BLaER1 (cell line): ENCODE results near the gene CLP1.

ENCODE experiments used
- H3K27ac ChIP-seq: shearing (Covaris generic); formaldehyde crosslinking; 2 replicates; pipeline ENCODE4 v1.8.1; 2022
- H3K27me3 ChIP-seq: shearing (Covaris generic); formaldehyde crosslinking; 2 replicates; pipeline ENCODE4 v1.8.1; 2022
- H3K36me3 ChIP-seq: shearing (Covaris generic); formaldehyde crosslinking; 2 replicates; pipeline ENCODE4 v1.8.1; 2022
- H3K4me1 ChIP-seq: shearing (Covaris generic); formaldehyde crosslinking; 2 replicates; pipeline ENCODE4 v1.8.1; 2022
- H3K4me2 ChIP-seq: shearing (Covaris generic); formaldehyde crosslinking; 2 replicates; pipeline ENCODE4 v1.8.1; 2022
- H3K4me3 ChIP-seq: shearing (Covaris generic); formaldehyde crosslinking; 2 replicates; pipeline ENCODE4 v1.8.1; 2022
- H3K9ac ChIP-seq: shearing (Covaris generic); formaldehyde crosslinking; 2 replicates; pipeline ENCODE4 v1.8.1; 2022
- H3K9me3 ChIP-seq: shearing (Covaris generic); formaldehyde crosslinking; 2 replicates; pipeline ENCODE4 v1.8.1; 2022
- H4K20me1 ChIP-seq: shearing (Covaris generic); formaldehyde crosslinking; 2 replicates; pipeline ENCODE4 v1.8.1; 2022
- Cebpa-rat ChIP-seq: shearing (Covaris generic); IDR thresholded peaks from 2 replicates; pipeline ENCODE4 v1.8.1; 2022

Gene CLP1

DNA sequence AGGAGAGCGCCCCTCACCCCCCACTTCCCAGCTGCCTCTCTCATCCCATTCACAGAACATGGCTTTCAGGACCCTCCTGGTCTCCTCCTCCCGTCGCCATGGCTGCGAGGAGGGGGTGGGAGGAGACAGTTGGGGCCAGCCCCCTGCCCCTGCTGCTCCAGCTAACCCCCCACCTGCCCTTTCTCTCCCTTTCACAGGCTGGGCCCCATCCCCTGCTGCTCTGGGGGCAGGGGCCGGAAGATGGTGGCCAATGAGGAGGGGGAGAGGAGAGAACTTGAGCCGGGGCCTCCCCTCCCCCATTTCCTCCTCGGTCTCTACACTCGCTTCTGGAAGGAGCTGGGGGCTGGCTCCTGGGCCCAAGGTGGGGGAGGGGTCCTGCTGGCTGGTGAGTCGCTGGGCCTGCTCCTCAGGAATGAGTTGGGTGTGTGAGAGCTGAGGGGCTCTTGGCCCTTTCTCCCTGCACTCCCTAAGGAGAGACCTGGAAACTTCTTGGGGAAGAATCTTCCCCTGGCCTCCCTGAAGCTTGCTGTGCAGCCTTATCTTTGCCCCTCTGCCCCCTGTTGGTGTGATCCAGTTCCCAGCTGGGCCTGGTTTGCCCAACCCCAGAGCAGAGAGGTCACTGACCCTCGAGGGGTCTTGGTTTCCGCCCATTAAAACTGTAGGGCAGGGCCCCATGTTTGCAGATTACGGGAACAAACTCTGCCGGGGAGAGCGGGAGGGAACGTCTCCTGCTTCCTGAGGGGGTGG lies 18.1 kb upstream of the CLP1 start:
- peak overlapping the region; percentile 84 for H3K4me3 ChIP-seq
- peak overlapping the region; percentile 92 for H3K9ac ChIP-seq
- no peaks in the 10 kb centered on the region for H3K9me3 ChIP-seq
- peaks cover 2% of the 10 kb centered on the region; the same call in 1 of the 2 replicates for H3K27me3 ChIP-seq
- peak overlapping the region; percentile 92 for H3K27ac ChIP-seq
- peaks cover 55% of the 10 kb centered on the region for H3K4me1 ChIP-seq
- H3K4me2 ChIP-seq: peak overlapping the region; percentile 93
- H3K36me3 ChIP-seq: peaks cover 12% of the 10 kb centered on the region; the same call in 1 of the 2 replicates
- H4K20me1 ChIP-seq: peaks cover 22% of the 10 kb centered on the region
- no peak for TF ChIP-seq Cebpa-rat

DNA sequence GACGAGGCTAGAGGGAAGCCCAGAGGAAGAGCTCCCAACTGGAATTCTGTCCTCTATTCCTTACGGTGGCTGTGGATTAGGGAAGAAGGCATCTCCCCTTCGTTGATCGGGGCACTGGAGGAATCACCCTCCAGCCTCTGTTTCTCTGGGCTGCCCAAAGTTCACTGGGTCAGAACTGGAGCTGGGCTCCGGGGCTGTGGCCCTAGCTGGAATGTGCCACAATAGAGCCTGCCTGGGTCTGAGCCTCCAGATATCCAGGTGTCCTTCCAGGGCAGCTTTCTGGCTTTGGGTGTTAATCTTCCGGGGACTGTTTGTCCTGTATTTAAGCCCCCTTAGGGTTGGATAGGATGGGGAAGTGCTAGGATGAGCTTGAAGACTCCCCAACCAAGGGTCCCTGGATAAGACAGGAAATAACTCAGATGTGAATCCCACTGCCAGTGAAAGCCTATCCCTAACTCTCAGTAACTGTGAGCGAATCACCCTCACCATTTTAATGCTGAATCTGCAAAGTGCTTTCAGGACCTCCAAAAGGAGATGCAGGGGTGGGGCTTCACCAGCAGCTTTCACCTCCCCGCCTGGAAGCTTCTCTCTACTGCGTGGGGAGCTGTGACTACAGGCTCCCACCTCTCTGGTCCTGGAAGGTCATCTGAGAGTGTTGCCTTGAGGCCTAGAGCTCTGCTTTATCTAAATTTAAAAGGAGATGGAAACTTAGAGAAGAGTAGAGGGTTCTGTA lies 17.3 kb upstream of the CLP1 start:
- Histone ChIP-seq H3K9me3 (no peaks in the 10 kb centered on the region), H3K27ac (peak overlapping the region; percentile 92), H3K4me3 (peak overlapping the region; percentile 84), H3K4me2 (peak overlapping the region; percentile 93), H3K27me3 (peaks cover 8% of the 10 kb centered on the region), H3K4me1 (peaks cover 55% of the 10 kb centered on the region), H3K9ac (peak overlapping the region; percentile 92), H4K20me1 (peaks cover 26% of the 10 kb centered on the region), H3K36me3 (peaks cover 12% of the 10 kb centered on the region; the same call in 1 of the 2 replicates)
- no peak for TF ChIP-seq Cebpa-rat

DNA sequence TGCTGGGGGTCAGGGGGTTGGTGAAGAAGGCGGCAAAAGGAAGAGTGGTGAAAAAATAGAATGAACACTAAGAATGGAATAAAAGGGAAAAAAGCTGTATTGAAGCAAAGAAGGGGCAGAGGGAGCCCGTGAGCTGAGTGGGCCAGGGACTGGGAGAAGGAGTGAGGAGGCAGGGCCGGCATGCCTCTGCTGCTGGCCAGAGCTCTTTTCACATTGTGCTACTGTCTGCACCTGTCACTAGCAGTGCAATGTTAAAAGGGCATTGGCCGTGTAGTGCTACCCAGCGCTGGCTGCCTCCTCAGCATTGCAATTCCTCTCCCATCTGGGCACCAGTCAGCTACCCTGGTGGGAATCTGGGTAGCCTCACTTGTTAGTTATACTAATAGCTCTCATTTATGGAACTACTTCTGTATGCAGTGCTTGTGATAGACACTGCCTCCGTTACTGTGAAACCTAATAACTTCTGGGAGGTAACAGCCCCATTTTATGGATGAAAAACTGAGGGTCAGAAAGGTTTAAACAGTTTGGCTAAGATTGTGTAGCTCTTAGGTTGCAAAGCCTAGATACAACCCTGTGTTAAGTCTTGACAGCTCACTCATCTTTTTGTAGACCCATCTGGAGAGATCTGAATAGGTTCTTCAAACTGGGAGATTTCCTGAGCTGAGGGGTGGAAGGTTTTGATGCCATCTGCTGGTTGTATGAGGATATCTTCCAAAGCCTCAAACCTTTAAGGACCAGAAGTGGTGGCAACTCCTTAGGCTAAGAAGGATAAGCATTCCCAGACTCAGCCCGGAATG lies 16.4 kb upstream of the CLP1 start:
- 0 out of 2 replicates have a peak overlapping the region, but pooled peaks have one; percentile 84 for H3K4me3 ChIP-seq
- H4K20me1 ChIP-seq: peaks cover 35% of the 10 kb centered on the region
- no peaks in the 10 kb centered on the region for H3K9me3 ChIP-seq
- peaks cover 12% of the 10 kb centered on the region; the same call in 1 of the 2 replicates for H3K36me3 ChIP-seq
- peak overlapping the region; percentile 92; the same call in 1 of the 2 replicates for H3K9ac ChIP-seq
- H3K27ac ChIP-seq: peak overlapping the region; percentile 92; the same call in 1 of the 2 replicates
- no peak for TF ChIP-seq Cebpa-rat
- H3K4me2 ChIP-seq: peak overlapping the region; percentile 93
- peaks cover 18% of the 10 kb centered on the region for H3K27me3 ChIP-seq
- H3K4me1 ChIP-seq: peaks cover 62% of the 10 kb centered on the region

DNA sequence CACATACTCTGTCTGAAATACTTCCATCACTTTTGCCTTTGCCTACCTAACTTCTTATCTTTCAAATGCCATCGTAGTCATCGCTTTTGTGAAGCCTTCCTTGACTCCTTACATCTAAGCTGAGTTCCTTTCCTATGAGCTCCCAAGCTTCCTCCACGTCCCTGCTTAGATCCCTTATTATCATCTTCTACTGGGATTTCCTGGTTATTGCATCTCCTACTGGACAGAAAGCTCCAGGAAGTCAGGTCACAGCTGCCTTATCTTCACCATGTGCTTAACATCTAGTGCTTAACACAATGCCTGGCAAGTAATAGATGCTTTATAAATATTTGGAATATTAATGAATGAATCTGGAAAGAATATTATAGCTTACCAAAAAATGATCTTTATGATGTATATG lies 13.8 kb upstream of the CLP1 start:
- Histone ChIP-seq H3K9ac (no peak overlapping the region), H3K27me3 (peaks cover 43% of the 10 kb centered on the region), H4K20me1 (peaks cover 61% of the 10 kb centered on the region), H3K4me3 (no peak overlapping the region), H3K4me2 (no peak overlapping the region), H3K9me3 (no peaks in the 10 kb centered on the region), H3K36me3 (peaks cover 12% of the 10 kb centered on the region; the same call in 1 of the 2 replicates), H3K4me1 (peaks cover 72% of the 10 kb centered on the region), H3K27ac (no peak overlapping the region)
- no peak for TF ChIP-seq Cebpa-rat

DNA sequence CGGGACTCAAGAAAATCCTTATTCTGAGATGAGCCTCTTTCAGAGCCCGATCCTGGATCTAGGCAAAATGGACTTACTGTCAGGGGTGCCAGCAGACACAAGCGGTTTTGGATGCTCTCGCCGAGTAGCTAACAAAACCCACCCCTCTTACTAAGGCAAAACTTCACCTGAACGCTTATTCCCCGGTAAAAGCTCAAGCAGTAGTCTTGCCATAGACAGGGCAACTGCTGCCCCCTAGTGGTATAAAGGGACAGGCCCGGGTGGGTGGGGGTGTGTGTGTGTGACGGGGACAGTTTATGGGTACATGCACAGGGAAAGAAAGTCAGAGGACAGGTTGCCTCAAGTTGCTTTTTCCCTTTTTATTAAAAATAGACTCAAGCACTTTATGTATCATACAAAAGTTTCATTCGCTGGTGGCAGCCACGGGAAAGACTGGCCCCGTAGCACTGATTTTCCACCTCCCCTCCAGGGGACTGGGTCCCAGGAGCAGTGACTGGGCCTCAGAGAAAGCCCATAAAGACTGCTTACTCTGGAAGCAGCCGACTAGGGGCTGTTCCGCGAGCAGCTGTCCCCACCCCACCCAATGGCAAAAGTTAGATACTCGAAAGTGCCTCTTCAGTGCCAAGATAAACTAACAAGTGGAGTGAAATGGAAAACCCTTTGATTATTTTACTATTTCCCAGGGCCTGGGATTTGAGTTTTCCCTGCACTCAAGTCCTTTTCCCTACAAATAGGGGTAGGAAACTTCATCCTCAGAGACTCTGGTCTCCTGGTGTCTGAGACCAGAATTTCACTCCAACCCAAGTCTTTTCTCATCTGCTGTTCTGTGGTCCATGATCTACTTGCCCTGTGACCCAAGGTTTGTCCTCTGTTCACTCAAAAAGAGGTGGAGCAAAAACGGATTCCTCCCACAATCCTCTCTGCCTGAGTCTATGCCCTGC lies 12.5 kb upstream of the CLP1 start:
- no peaks in the 10 kb centered on the region for H3K9me3 ChIP-seq
- TF ChIP-seq Cebpa-rat: no peak
- H3K4me1 ChIP-seq: peaks cover 74% of the 10 kb centered on the region
- H3K36me3 ChIP-seq: peaks cover 12% of the 10 kb centered on the region; the same call in 1 of the 2 replicates
- H3K4me2 ChIP-seq: 0 out of 2 replicates have a peak overlapping the region, but pooled peaks have one; percentile 19
- H3K9ac ChIP-seq: no peak overlapping the region
- H3K27ac ChIP-seq: no peak overlapping the region
- H4K20me1 ChIP-seq: peaks cover 68% of the 10 kb centered on the region
- no peak overlapping the region for H3K4me3 ChIP-seq
- H3K27me3 ChIP-seq: peaks cover 54% of the 10 kb centered on the region

DNA sequence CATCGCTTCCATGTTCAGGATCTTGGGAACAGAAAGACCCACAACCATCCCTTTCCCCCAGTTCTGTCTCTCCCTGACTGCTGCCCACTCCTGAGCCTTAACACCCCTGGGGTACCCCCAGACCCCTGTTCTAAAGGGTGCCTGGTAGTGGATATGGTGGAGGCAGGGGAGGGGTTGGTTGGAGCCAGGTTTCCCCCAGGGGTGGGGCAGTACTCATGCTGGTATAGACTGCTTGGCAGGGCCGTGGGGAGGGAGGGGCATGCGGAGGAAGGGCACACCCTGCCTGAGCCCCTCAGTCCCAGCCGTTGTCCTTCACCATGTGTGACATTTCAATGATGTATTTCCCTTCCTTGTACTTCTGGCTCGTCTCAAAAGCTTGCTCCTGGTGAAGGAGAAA lies 11.9 kb upstream of the CLP1 start:
- Histone ChIP-seq H3K9ac (no peak overlapping the region), H3K9me3 (no peaks in the 10 kb centered on the region), H3K27me3 (peaks cover 61% of the 10 kb centered on the region), H4K20me1 (peaks cover 68% of the 10 kb centered on the region), H3K27ac (no peak overlapping the region), H3K4me2 (peak overlapping the region; percentile 5; the same call in 1 of the 2 replicates), H3K36me3 (peaks cover 12% of the 10 kb centered on the region; the same call in 1 of the 2 replicates), H3K4me1 (peaks cover 67% of the 10 kb centered on the region), H3K4me3 (no peak overlapping the region)
- TF ChIP-seq Cebpa-rat: no peak

DNA sequence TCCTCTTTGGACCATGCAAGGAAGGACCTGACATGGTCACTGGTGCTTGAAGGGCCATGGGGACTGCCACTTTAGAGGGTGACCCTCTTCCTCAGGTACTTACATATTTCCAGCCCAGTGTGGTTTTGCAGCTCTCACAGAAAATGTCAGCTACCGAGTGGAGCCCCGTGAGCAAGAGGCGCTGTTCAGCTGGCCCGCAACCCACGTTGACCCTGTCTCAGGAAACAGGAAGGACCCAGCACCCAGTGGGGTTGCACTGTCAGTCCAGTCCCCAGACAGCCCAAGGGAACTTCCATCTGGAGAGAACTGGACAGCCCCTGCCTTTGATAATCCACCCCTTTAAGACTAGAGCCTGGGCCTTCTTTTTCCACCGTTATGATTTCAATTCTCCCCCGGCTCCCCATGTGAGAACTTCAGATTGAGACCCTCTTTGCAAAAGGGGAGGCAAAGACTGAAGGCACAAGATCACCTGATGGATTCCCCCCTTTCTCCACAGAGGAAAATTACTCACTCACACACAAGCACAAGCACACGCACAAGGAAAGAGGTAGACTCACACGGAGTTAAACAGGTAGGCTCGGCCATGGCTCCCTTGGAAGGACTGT lies 11.3 kb upstream of the CLP1 start:
- Histone ChIP-seq H3K9ac (no peak overlapping the region), H3K36me3 (peaks cover 12% of the 10 kb centered on the region; the same call in 1 of the 2 replicates), H3K27ac (no peak overlapping the region), H3K9me3 (no peaks in the 10 kb centered on the region), H3K27me3 (peaks cover 67% of the 10 kb centered on the region), H4K20me1 (peaks cover 62% of the 10 kb centered on the region), H3K4me2 (peak overlapping the region; percentile 5; the same call in 1 of the 2 replicates), H3K4me1 (peaks cover 61% of the 10 kb centered on the region), H3K4me3 (no peak overlapping the region)
- no peak for TF ChIP-seq Cebpa-rat

DNA sequence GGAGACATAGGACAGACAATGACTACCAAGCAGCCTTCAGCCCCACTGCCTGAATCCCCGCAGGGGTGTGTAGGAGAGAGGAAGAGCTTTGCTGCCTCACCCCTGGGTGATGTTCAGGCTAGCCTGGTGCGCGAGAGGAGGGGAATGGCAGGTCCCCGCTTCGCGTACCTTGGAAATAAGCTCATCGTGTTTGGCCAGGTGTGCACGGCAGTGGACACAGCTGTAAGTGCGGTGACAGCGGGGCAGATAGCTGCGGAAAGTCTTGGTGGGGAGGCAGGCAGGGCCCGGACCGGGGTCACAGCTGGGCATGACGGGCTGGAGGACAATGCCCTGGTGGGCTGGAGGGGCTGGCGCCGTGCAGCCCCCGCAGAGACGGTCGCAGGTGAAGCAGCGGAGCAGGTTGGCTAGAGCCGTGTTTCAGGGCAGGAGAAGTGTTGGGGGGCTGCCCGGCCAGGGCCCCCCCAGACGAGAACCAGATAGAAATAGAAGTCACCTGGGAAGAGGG lies 10.7 kb upstream of the CLP1 start:
- no peak overlapping the region for H3K9ac ChIP-seq
- peaks cover 56% of the 10 kb centered on the region for H3K4me1 ChIP-seq
- H3K36me3 ChIP-seq: peaks cover 12% of the 10 kb centered on the region; the same call in 1 of the 2 replicates
- no peaks in the 10 kb centered on the region for H3K9me3 ChIP-seq
- peak overlapping the region; percentile 68; the same call in 1 of the 2 replicates for H3K4me2 ChIP-seq
- no peak for TF ChIP-seq Cebpa-rat
- peaks cover 57% of the 10 kb centered on the region for H4K20me1 ChIP-seq
- H3K27me3 ChIP-seq: peaks cover 72% of the 10 kb centered on the region
- H3K27ac ChIP-seq: no peak overlapping the region
- H3K4me3 ChIP-seq: 0 out of 2 replicates have a peak overlapping the region, but pooled peaks have one; percentile 23
